Medulla oblongata (tissue), 1 donor: ENCODE measurements around the gene SMCO4.
"Not testable (repeated sequence)": the region's sequence is repeated elsewhere in the genome, so short reads cannot be mapped to it uniquely, and the experiment has no call there.

Experiments used
- DNase-seq: peaks from one replicate; pipeline ENCODE4 v3.0.0-alpha.2; 2015; ENCODE audit errors: extremely low spot score

SMCO4 gene, protein sequence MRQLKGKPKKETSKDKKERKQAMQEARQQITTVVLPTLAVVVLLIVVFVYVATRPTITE

DNA sequence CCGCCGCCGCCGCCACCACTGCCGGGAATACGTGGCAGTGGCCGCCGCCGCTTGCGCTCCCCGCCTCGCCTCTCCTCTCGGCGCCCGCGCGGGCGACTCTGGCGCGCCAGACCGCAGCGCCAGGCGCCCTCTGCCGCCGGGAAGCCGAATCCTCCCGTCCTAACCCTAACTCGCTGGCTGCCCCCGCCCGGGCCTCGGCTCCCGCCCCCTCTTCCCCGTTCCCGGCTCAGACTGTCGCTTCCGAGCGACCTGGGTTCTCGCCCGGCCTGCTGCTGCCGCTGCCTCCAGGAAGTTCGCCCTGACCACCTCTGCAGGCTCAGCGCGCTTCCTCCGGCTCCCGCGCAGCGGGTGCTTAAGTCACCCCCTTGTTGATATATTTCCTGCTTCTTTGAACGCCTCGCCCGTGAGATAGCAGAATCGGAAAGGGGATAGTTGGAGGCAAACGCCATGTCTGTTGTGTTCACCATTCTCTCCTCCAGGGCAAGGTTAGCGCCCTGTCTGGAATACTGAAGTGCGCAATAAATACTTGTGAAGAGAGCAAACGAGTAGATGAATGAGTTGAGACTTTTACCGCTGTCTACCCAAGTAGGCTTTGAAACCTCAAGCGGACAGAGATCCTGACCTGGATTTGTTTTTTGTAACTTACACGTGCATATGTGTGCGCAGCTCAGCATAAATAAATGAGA, at the start of gene SMCO4:
Gene SMCO4, minus strand, starts transcription at position 100 of the 686 bp plus-strand sequence. CDS start 64,202 bp downstream, outside the sequence.
- DNase-seq: peak; percentile 87

DNA sequence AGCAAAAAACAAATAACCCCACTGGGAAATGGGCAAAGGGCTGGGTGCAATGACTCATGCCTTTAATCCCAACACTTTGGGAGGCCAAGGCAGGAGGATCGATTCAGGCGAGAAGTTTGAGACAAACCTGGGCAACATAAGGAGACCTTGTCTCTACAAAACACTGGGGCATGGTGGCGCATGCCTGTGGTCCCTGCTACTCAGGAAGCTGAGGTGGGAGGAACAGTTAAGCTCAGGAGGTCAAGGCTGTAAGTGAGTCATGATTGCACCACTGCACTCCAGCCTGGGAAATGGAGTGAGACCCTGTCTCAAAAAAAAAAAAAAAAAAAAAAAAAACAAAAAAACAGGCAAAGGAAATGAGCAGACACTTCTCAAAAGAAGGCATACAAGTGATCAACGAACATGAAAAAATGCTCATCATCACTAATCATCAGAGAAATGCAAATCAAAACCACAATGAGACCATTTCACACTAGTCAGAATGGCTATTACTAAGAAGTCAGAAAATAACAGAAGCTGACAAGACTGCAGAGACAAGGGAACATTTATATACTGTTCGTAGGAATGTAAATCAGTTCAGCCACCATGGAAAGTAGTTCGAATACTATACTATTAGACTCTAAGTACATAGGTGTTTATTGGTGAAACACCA, 48.2 kb upstream of the SMCO4 start:
- no peak for DNase-seq

DNA sequence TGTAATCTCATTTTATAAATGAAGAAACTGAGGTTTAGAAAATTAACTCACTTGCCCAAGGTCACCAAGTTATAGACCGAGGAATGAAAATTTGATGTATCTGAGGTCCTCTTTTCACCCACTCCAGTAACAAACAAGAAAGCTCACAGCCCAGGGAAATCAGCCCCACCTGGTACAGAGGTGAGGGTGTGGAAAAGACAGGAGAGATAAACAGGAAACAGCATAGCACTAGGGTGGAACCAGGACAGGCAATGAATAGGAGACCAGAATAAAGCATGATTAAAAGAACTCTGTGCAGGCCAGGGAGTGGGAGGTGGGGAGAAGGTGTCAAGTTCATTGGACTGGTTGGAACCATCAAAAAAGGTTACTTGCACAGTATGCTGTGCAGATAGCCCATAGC, 46.2 kb upstream of the SMCO4 start:
- no peak for DNase-seq

DNA sequence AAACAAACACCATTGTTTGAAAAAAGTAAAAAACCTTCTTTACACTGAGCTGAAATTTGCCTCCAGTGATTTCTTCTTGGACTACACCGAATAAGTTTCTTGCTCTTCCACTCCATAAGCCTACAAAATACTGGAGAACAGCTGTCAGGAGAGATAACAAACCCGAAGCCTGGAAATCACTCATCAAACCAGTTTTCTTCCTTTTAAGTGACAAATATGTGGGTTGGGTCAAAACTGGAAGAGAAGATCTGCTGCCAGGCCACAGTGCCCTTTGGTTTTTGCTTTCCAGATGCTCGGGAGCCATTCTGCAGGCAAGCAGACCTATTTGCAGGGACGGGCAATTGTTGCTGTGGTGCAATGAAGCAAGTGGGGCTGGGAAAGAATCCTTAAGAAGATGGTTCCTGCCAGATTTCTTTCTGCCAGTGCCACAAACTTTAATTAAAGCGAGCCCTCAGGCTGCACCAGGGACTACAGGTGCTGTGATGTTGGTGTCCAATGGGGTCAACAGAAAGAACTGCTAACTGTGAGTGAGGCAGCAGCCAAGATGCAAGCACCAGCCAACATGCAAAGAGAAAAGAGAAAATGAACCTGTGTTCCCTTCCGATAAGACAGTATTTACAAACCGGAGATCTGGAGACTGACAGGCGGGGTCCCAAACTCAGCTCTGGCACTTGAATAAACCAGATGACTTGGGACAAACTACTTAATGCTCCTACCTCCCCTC, 44.8 kb upstream of the SMCO4 start:
- DNase-seq: no peak

DNA sequence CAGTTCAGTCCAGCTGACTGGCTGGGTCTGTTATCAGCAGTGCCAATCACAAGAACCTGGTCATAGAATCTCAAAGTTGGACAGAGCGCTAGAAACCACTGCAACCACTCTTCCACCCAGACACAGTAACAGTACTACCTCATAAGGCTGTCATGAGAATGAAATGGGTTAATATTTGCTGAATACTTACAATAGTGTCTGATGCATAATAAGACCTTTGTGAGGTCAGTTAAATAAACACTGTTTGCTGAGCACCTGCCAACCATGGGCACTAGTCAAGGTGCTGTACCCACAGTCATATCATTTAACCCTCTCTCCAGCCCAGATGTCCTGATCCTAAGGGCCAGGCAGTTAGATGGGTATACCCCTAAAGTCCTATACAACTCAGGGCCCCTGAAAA, 44.2 kb upstream of the SMCO4 start:
- not testable (repeated sequence) for DNase-seq

DNA sequence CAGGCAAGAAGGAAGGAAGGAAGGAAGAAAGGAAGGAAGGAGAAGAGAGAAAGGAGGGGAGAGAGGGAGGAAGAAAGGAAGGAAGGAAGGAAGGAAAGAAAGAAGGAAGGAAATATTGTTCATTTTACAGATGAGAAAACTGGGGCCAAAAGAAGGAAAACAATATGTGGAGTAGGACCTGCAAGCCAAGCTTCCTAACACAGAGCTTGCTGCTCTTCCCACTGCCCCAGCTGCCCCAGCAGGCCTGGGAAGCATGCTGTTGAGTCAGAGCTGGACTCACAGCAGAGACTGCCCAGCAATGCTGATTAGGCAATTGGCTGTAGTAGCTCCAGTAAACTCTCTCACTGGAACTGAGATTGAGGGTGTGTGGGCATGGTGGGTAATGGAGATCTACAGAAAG, 42.6 kb upstream of the SMCO4 start:
- no peak for DNase-seq

DNA sequence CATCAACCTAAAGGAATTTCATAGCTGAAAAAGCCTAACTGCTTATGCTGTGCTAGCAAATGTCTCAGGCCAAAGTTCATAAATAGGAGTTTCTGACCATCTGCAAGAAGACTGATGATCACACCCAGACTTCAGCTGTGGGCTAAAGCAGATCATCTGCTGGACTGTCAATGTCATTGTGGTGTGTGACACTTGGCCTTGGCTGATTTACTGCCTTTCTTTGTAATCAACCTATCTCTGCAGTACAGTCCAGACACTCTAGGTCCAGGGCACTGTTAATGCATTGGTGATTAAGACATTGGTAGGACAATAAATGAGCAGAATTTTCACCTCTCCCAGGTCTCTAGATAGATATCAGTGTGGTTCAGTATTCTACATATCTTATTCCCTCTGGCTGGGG, 40.3 kb upstream of the SMCO4 start:
- no peak for DNase-seq

DNA sequence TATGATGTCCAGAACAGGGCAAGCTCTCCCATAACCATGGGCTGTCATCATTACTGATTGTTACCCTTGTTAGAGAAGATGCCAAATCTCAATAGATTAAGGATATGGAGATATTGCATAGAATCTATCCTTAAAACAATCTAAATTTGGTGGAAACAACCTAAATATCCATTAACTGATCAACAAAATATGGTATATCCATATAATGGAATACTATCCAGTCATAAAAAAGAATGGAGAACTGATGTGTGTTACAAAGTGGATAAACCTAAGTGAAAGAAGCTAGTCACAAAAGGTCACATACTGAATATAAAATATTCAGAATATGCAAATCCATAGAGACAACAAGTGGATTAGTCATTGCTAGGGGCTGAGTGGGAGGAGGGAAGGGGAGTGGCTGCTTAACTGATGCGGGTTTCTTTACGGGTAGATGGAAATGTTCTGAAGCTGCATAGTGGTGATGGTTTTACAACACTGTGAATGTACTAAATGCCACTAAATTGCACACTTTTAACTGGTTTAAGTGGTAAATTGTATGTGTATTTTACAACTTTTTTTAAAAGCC, 36.1 kb upstream of the SMCO4 start:
- DNase-seq: no peak

DNA sequence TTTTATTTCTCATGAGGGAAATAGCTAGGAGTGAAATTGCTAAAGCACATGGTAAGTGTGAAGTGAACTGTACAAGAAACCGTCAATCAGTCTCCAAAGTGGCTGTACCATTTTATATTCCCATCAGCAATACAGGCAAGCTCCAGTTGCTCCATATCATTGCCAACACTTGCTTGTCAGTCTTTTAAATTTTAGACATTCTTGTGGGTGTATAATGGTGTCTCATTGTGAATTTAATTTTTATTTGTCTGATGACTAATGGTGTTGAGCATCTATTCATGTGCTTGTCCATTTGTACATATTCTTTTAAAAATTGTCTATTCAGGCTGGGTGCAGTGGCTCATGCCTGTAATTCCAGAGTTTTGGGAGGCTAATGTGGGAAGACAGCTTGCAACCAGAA, 34.1 kb upstream of the SMCO4 start:
- DNase-seq: no peak

DNA sequence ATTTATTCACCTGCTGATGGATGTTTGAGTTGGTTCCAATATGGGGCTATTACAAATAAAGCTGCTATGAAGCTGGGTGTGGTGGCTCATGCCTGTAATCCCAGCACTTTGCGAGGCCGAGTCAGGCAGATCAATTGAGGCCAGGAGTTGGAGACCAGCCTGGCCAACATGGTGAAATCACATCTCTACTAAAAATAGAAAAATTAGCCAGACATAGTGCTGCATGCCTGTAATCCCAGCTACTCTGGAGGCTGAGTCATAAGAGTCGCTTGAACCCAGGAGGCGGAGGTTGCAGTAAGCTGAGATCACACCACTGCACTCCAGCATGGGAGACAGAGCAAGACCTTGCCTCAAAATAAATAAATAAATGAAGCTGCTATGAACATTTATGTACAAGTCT, 33.7 kb upstream of the SMCO4 start:
- DNase-seq: not testable (repeated sequence)

DNA sequence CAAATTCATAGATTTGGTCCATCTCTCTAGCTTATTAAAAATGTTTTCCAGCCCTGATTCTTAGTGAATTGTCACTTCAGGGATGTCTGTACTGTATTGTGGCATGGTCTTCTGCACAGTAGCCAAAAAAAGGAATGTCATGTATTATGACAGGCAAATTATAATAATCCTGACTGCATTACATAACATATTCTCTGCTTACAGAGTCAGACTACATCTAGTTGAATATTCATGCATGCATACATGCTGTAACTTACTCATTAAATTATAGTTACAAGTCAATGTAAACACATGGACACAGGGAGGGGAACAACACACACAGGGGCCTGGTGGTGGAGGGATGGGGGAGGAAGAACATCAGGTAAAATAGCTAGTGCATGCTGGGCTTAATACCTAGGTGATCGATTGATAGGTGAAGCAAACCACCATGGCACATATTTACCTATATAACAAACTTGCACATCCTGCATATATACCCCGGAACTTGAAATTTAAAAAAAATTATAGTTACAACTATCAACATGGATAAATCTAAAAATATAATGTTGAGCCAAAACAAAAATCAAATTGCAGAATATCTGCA, 31.5 kb upstream of the SMCO4 start:
- no peak for DNase-seq

DNA sequence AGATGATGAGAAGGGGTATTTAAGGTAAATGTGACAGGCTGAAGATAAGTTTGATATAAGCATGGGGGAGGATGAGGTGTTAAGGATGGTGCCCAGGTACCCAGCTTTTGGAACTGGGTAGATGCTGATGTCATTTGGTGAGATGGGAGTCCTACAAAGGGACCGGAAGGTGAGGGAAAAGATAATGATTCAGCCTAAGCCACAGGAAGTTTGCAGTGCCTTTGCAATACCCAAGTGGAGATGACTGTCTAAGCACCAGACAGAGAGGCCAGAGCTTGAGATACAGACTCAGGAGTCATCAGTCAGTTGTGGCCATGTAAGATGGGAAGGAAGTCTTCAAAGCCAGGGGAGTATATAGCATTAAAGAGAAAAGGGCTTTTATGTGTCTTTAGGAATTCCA, 30.0 kb upstream of the SMCO4 start:
- DNase-seq: no peak

DNA sequence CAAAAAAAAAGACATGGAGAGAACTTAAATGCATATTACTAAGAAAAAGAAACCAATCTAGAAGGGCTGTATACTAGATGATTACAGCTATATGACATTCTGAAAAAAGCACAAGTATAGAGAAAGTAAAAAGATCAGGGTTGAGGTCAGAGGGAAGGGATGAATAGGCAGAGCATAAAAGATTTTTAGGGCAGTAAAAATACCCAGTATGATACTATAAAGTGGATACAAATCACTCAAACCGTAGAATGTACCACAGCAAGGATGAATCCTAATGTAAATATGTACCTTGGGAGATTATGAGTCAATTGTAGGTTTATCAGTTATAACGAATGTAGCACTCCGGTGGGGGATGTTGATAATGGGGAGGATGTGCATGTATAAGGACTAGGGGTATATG, 29.4 kb upstream of the SMCO4 start:
- no peak for DNase-seq

DNA sequence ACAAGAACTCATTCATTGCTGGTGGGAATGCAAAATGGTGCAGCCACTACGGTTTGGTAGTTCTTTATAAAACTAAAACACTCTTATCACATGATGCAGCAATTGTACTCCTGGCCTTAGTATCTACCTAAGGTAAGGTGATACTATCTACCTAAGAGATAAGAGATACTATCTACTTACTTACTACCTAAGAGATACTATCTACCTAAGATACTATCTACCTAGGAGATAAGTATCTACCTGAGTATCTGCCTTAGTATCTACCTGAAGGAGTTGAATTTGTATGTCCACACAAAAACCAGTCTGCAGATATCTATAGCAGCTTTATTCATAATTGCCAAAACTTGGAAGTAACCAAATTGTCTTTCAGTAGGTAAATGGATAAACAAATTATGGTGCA, 29.0 kb upstream of the SMCO4 start:
- DNase-seq: no peak

DNA sequence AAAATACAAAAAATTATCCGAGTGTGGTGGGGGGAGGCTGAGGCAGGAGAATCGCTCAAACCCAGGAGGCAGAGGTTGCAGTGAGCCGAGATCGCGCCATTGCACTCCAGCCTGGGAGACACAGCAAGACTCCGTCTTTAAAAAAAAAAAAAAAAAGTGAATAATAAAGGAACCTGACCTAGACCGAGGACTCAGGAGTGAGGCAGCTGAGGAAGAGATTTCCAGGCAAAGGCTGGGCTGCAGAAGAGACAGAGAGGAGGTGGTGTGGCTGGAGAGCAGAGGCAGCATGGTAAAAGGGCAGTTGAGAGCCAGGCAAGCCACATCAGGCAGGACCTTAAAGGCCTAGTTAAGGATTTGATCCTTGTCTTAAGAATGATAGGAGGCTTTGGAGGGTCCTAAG, 28.4 kb upstream of the SMCO4 start:
- no peak for DNase-seq

DNA sequence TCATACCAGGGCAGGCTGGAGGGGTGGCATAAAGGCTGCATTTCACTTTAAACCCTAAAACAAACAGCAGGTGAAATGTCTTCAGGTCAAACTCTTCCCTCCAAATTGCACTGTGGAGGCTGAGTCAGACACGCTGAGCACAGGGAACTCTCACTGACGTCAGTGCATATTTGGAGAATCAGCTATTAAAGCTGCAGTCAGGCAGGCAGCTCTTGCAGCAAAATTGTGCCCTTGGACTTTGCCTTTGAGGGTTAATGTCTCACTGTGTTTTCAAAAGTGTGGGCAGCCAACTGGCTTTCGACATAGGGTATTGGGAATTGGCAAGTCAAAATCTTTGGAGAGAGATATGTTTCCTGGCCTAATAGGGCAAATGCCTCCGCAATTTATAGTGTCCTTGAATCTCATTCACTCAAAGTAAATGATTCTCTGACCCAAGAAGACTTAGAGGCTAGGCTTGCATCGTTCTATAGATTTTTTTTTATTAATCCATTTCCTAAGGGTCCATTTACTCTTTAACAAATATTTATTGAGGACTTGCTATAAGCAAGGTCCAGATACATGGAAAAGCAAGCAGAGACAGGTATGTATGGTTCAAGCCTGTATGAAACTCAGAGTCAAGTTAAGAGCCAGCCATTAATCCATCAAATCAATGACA, 27.7 kb upstream of the SMCO4 start:
- no peak for DNase-seq

DNA sequence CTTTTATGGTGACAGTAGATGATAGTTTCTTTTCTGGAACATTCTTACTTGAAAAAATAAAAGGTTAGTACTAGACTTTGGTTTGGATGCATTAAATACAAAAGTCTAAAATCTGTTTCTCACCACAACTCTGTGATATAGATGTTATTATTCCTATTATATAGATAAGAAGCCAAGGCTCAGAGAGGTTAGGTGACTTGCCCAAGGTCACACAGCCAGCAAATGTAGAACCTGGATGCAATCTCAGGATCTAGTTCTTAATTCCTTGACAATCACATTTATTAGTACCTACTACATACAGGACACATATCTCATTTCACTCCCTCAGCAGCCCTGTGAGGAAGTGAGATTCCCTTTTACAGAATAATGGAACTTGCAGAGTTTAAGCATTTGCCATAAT, 26.3 kb upstream of the SMCO4 start:
- no peak for DNase-seq

DNA sequence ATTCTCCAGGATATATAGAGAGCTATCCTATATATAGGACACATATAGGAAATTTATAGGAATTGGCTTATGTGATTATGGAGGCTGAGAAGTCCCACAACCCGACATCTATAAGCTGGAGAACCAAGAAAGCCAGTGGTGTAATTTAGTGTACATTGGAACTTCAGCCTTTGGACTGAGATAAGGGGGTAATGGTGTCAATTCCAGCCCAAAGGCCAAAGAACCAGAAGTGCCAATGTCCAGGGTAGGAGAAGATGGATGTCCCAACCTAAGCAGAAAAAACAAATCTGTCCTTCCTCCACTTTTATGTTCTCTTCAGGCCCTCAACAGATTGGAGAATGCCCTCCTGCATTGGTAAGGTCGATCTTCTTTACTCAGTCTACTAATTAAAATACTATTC, 25.5 kb upstream of the SMCO4 start:
- DNase-seq: no peak

DNA sequence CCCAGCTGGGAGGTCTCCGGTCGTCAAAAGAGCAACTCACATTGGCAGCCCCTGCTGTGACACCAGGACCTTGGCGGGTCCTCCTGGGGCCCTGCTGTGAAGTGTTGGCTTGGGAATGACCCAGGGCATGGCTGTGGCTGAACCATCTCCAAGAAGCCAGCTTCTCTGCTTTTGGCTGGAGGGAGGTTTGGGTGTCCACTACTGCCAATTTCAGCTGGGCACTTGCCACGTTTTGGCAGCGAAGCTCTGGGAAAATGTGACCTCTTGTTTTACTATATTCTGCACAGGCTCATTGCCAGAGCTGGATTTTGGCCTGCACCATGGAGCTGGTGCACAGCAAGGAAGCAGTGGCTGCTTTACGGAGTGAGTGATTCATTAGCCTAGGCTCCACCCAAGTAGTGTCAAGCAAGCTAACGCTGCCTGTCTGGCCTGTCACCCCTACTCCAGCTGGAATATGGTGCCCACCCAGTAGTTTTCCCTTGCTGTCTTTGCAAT, 24.3 kb upstream of the SMCO4 start:
- DNase-seq: peak; percentile 76

DNA sequence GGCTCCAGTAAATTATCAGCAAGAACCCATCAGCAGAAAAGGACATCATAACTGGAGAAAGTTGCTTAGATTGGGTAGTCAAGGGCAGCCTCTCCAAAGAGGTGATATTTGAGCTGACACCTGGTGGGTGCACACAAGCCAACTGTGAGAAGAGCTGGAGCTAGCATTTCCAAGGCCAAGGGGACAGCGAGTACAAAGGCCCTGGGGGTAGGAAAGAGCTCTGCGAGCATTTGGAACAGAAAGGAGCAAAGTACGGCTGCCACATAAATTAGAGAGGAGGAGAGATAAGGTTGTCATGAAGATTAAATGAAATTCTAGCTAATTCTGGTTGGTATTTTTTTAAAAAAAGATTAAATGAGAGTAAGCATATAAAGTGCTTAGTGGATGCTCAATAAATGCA, 21.7 kb upstream of the SMCO4 start:
- DNase-seq: no peak

DNA sequence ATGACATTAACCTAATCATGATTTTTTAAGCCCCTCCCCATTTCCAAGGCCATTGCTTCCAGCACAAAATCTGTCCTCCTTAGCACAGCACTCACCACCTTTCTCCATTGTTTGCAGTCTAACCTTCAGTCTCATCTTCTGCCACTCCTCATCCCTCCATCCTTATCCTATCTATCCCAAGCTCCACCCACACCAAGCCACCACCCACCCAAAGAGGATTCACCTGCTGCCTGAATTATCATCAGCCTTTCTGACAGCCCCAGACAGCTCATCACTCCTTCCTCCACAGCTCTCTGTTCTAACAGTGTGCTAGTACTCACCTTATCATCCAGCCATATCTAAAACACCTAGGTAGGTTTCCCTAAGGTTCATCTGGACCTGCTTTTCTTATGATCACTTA, 20.7 kb upstream of the SMCO4 start:
- no peak for DNase-seq
